OCI-LY1 (cell line): ENCODE results near the gene SON.

Source experiments
- EZH2 ChIP-seq: fragments of 200-600 bp; sonication (generic), shearing (Covaris generic); IDR thresholded peaks from 2 replicates; pipeline ENCODE4 v1.8.0; 2017; ENCODE audit warnings: borderline replicate concordance, mixed run types, mild to moderate bottlenecking, antibody characterized with exemption, low read length, moderate library complexity, mixed read lengths
- TF ChIP-seq, protein P1 (sequence below): fragments of 200-600 bp; sonication (generic), shearing (Covaris generic); IDR thresholded peaks from 2 replicates; pipeline ENCODE4 v1.5.1; 2017; ENCODE audit warnings: mild to moderate bottlenecking, antibody characterized with exemption, low read length, moderate library complexity, mixed read lengths

DNA sequence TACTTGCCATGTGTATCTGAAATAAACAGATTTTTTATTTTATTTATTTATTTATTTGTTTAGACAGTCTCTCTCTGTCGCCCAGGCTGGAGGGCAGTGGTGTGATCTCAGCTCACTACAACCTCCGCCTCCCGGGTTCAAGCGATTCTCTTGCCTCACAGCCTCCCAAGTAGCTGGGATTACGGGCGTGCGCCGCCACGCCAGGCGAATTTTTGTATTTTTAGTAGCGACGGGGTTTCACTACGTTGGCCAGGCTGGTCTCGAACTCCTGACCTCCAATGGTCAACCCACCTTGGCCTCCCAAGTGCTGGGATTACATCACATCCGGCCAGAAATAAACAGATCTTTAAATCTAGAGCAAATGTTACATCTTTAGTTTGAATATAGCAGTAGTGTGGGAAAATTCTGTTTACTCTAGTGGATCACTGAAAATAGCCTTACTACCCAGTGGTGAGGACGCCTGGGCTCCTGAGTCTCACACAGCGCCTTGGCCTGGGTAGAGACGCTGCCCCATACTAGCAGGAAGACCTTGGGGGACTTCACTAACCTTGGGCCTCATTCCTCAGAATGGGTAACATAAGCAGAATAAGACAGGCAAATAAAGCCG lies 1.6 kb upstream of the SON start:
- TF ChIP-seq, protein P1, sequence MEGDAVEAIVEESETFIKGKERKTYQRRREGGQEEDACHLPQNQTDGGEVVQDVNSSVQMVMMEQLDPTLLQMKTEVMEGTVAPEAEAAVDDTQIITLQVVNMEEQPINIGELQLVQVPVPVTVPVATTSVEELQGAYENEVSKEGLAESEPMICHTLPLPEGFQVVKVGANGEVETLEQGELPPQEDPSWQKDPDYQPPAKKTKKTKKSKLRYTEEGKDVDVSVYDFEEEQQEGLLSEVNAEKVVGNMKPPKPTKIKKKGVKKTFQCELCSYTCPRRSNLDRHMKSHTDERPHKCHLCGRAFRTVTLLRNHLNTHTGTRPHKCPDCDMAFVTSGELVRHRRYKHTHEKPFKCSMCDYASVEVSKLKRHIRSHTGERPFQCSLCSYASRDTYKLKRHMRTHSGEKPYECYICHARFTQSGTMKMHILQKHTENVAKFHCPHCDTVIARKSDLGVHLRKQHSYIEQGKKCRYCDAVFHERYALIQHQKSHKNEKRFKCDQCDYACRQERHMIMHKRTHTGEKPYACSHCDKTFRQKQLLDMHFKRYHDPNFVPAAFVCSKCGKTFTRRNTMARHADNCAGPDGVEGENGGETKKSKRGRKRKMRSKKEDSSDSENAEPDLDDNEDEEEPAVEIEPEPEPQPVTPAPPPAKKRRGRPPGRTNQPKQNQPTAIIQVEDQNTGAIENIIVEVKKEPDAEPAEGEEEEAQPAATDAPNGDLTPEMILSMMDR = no peak
- no peak for TF ChIP-seq EZH2
